ENCODE data around the gene NFIA. TPM values are rescaled to one million over a fixed set of nuclear protein-coding genes. Genes with fewer than 3 reads are reported as not detected.

Gene NFIA
- total RNA-seq, 1 experiment from 2014 or later: 0.35 TPM

DNA sequence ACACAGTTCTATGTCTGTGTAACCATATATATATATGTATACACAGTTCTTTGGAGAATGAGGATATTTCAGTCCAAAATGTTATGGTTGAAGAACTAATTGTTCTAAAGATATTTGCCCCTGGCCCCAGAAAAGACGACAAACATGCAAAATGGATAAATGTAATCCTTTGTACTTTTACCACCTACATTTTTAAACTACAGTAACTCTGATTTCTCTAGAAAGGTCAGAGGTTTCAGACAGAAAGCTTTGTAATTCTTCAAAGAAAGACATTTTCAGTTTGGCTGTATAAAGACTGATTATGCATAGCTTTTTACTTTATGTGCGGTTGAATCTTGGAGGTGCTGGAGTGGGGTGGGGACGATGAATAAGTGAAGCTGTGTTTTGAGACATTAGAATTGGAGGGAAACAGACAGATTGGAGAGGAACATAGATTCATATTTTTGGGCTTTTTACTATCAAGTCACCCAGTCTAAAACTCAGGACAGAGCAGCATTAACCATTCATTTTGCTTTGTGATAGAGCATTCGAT lies 16.6 kb downstream of the NFIA start:
- Histone ChIP-seq H3K27ac (ENCODE audit: insufficient read length, low read depth, low read length) (no peak overlapping the region), H2BK120ac (ENCODE audit: low read depth, low read length, poor library complexity, severe bottlenecking) (no peak overlapping the region), H2BK15ac (ENCODE audit: low read depth, low read length) (no peak overlapping the region), H3K79me2 (ENCODE audit: insufficient read depth, low read length) (no peaks in the 10 kb centered on the region), H2AK5ac (ENCODE audit: insufficient read length, low read length) (no peak overlapping the region), H2AFZ (ENCODE audit: low read length) (no peak overlapping the region), H3K79me1 (ENCODE audit: insufficient read depth, low read depth, low read length, poor library complexity, severe bottlenecking) (no peaks in the 10 kb centered on the region), H3K27me3 (ENCODE audit: insufficient read depth, low read length) (no peaks in the 10 kb centered on the region), H4K8ac (replicated peaks; ENCODE audit: insufficient read length, low read depth, low read length) (no peak overlapping the region), H4K91ac (ENCODE audit: insufficient read length, low read depth, low read length) (no peak overlapping the region), H4K20me1 (ENCODE audit: control insufficient read depth, insufficient read depth, insufficient read length) (no peaks in the 10 kb centered on the region), H2BK20ac (ENCODE audit: low read depth, low read length, poor library complexity, severe bottlenecking) (no peak overlapping the region), H3K23ac (ENCODE audit: insufficient read length, low read depth, low read length) (no peak overlapping the region), H4K5ac (ENCODE audit: insufficient read length, low read depth, low read length) (no peak overlapping the region), H3K9me3 (ENCODE audit: control insufficient read depth, low read depth, low read length) (no peaks in the 10 kb centered on the region), H2BK5ac (ENCODE audit: insufficient read length, low read length) (no peak overlapping the region), H3K18ac (ENCODE audit: insufficient read length, low read depth, low read length) (no peak overlapping the region), H3K4me2 (ENCODE audit: insufficient read depth, insufficient read length, low read length) (no peak overlapping the region), H2BK12ac (ENCODE audit: insufficient read length, low read depth, low read length) (no peak overlapping the region), H3K14ac (ENCODE audit: insufficient read depth, low read length) (no peak overlapping the region), H3K56ac (ENCODE audit: insufficient read length, low read depth, low read length) (no peak overlapping the region), H3T11ph (ENCODE audit: low read length) (no peak overlapping the region), H3K4ac (ENCODE audit: low read depth, low read length) (no peak overlapping the region), H3K4me1 (ENCODE audit: insufficient read depth, low read length) (no peaks in the 10 kb centered on the region), H3K9ac (ENCODE audit: extremely low read depth, insufficient read length, low read length) (no peak overlapping the region), H3K23me2 (ENCODE audit: insufficient read length, low read depth, low read length, poor library complexity, severe bottlenecking) (no peaks in the 10 kb centered on the region)
- Mint-ChIP-seq H3K9me3 (no peaks in the 10 kb centered on the region), H3K27ac (no peak overlapping the region), H3K36me3 (ENCODE audit: insufficient read depth in 1 of 3, low read depth in 3 of 3) (no peaks in the 10 kb centered on the region), H3K27me3 (ENCODE audit: low read depth) (no peaks in the 10 kb centered on the region), H3K4me3 (no peak overlapping the region), H3K4me1 (no peaks in the 10 kb centered on the region)
- WGBS (ENCODE audit: extremely low coverage, insufficient read length, low lambda C conversion rate): no CpG with 5 or more reads among the region's 4 CpGs
- no peak for DNase-seq
- TF ChIP-seq, protein P1, sequence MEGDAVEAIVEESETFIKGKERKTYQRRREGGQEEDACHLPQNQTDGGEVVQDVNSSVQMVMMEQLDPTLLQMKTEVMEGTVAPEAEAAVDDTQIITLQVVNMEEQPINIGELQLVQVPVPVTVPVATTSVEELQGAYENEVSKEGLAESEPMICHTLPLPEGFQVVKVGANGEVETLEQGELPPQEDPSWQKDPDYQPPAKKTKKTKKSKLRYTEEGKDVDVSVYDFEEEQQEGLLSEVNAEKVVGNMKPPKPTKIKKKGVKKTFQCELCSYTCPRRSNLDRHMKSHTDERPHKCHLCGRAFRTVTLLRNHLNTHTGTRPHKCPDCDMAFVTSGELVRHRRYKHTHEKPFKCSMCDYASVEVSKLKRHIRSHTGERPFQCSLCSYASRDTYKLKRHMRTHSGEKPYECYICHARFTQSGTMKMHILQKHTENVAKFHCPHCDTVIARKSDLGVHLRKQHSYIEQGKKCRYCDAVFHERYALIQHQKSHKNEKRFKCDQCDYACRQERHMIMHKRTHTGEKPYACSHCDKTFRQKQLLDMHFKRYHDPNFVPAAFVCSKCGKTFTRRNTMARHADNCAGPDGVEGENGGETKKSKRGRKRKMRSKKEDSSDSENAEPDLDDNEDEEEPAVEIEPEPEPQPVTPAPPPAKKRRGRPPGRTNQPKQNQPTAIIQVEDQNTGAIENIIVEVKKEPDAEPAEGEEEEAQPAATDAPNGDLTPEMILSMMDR (conservative IDR thresholded peaks at IDR 0.05): no peak

Data from H9 (cell line).